Measurements from ENCODE around the gene DOC2A.

DOC2A gene

GRCh38 chr16:30003670-30004423 is 7.0 kb downstream of the DOC2A start:
- no peak for DNase-seq

GRCh38 chr16:30002614-30003346 is 8.0 kb downstream of the DOC2A start:
- no peak for DNase-seq

- no peak for DNase-seq
Observed at GRCh38 chr16:30000735-30001631, 9.8 kb downstream of the DOC2A start.

GRCh38 chr16:29999605-30000004 is 11.2 kb downstream of the DOC2A start:
- DNase-seq: no peak

GRCh38 chr16:29996766-29997250 is 14.0 kb downstream of the DOC2A start:
- DNase-seq: no peak

GRCh38 chr16:29995911-29996765 is 14.7 kb downstream of the DOC2A start, which contains the start of gene INO80E:
Gene INO80E, plus strand, starts transcription at chr16:29996241. Its CDS starts 70 bp downstream, at chr16:29996311.
- peak; percentile 98 for DNase-seq

GRCh38 chr16:29995324-29995910 is 15.4 kb downstream of the DOC2A start, which contains the start of gene HIRIP3:
Gene HIRIP3, minus strand, starts transcription at chr16:29995617. Its CDS starts 12 bp downstream, at chr16:29995605.
- peak; percentile 89 for DNase-seq

GRCh38 chr16:29994600-29995323 is 16.1 kb downstream of the DOC2A start:
- no peak for DNase-seq

- DNase-seq: no peak
Observed at GRCh38 chr16:29993903-29994599, 16.8 kb downstream of the DOC2A start.

- DNase-seq: no peak
Observed at GRCh38 chr16:29993191-29993902, 17.5 kb downstream of the DOC2A start.

- no peak for DNase-seq
Observed at GRCh38 chr16:29992344-29992967, 18.4 kb downstream of the DOC2A start.

GRCh38 chr16:29991571-29991904 is 19.3 kb downstream of the DOC2A start:
- no peak for DNase-seq

GRCh38 chr16:29990883-29991570 is 19.8 kb downstream of the DOC2A start:
- no peak for DNase-seq

GRCh38 chr16:29990034-29990433 is 20.8 kb downstream of the DOC2A start:
- DNase-seq: no peak

GRCh38 chr16:29989111-29989858 is 21.5 kb downstream of the DOC2A start:
- DNase-seq: no peak

- DNase-seq: no peak
Observed at GRCh38 chr16:29988346-29989075, 22.3 kb downstream of the DOC2A start.
